Measurements from ENCODE around the gene RSRP1. TPM values are rescaled to one million over a fixed set of nuclear protein-coding genes. Genes with fewer than 3 reads are reported as not detected.

Gene RSRP1
- polyA plus RNA-seq, 1 donor (not counting 4 experiments of a cell fraction or from before 2014, with no cell fraction given) = 71.2 TPM

DNA sequence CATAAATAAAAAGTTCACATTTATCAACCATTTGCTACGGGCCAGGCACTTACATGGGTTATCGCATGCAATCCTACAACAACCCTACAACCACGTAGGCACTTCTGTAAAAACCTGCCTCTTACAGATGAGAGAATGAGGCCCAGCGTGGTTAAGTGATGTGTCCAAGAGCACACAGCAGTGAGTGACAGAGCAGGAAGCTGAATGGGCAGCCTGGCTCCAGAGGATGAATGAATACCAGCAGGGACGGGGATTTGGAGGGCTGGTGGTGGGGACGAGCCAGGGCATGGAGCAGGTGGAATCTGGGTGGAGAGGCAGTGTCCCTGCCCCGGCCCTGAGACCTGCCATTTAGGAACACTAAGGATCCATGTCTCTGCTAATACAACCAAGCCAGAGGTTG, 50.4 kb downstream of the RSRP1 start:
- no peak overlapping the region for H3K27ac ChIP-seq (ENCODE audit: control insufficient read depth, insufficient read depth, low read length)
- H4K20me1 ChIP-seq (ENCODE audit: control insufficient read depth, extremely low read depth, insufficient read depth, low read length) = no peaks in the 10 kb centered on the region
- no peak overlapping the region for H3K4me2 ChIP-seq (ENCODE audit: control insufficient read depth, extremely low read depth, insufficient read depth, low read depth, low read length)
- H3K4me3 ChIP-seq (ENCODE audit: control insufficient read depth in 2 of 3, extremely low read depth in 1 of 3, insufficient read depth in 2 of 3, low read depth in 1 of 3, low read length in 3 of 3) = no peak overlapping the region
- TF ChIP-seq, protein P1, sequence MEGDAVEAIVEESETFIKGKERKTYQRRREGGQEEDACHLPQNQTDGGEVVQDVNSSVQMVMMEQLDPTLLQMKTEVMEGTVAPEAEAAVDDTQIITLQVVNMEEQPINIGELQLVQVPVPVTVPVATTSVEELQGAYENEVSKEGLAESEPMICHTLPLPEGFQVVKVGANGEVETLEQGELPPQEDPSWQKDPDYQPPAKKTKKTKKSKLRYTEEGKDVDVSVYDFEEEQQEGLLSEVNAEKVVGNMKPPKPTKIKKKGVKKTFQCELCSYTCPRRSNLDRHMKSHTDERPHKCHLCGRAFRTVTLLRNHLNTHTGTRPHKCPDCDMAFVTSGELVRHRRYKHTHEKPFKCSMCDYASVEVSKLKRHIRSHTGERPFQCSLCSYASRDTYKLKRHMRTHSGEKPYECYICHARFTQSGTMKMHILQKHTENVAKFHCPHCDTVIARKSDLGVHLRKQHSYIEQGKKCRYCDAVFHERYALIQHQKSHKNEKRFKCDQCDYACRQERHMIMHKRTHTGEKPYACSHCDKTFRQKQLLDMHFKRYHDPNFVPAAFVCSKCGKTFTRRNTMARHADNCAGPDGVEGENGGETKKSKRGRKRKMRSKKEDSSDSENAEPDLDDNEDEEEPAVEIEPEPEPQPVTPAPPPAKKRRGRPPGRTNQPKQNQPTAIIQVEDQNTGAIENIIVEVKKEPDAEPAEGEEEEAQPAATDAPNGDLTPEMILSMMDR (optimal IDR thresholded peaks at IDR 0.05 in 1 of 3, IDR thresholded peaks at IDR 0.05 in 1 of 3, conservative IDR thresholded peaks at IDR 0.05 in 1 of 3; ENCODE audit: extremely low read depth in 1 of 3, insufficient read depth in 2 of 3, low read length in 3 of 3) = no peak
- no peak for TF ChIP-seq EZH2 (IDR thresholded peaks at IDR 0.05; ENCODE audit: low read length)
- H2AFZ ChIP-seq (ENCODE audit: control insufficient read depth, low read length) = no peak overlapping the region
- no peak for DNase-seq (ENCODE audit: low read depth, low spot score)
- H3K9me1 ChIP-seq (ENCODE audit: control insufficient read depth, extremely low read depth, insufficient read depth, low read length) = no peaks in the 10 kb centered on the region
- H3K9ac ChIP-seq (ENCODE audit: control insufficient read depth, extremely low read depth, insufficient read depth, low read length) = no peak overlapping the region
- H3K79me2 ChIP-seq (ENCODE audit: control insufficient read depth, insufficient read depth, low read length) = no peaks in the 10 kb centered on the region
- H3K27me3 ChIP-seq (ENCODE audit: control insufficient read depth, extremely low read depth, insufficient read depth, low read length) = no peaks in the 10 kb centered on the region
- H3K36me3 ChIP-seq (ENCODE audit: control insufficient read depth in 2 of 2, extremely low read depth in 1 of 2, insufficient read depth in 2 of 2, low read length in 2 of 2) = no peaks in the 10 kb centered on the region
- dilution Hi-C loops (cut with MboI; ENCODE audit: extremely low pct_ligation_motif_present, low sequenced_read_pairs) = no loop called here
- H3K9me3 ChIP-seq (ENCODE audit: control insufficient read depth, low read depth, low read length) = no peaks in the 10 kb centered on the region
- no peak for FAIRE-seq
- peaks cover 29% of the 10 kb centered on the region for H3K4me1 ChIP-seq (ENCODE audit: control insufficient read depth, extremely low read depth, insufficient read depth, low read length)

DNA sequence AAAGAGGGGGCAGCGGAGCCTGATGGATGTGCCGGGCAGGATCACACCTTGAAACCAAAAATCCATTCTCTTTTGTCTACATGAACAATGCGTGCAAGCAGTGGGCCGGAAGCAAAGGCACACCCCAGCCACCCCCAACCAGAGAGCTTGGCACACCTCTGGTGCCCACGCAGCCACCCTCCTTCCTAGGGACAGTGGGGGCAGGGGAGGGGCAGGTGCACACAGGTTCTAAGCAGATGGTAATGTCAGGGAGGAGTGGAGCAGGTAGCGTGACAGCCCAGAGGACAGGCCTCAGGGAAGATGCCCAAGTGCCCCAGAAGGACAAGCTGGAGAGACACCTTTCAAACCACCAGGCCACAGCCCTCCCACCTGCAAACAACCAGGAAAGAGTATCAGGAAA, 51.4 kb downstream of the RSRP1 start:
- no peaks in the 10 kb centered on the region for H3K79me2 ChIP-seq (ENCODE audit: control insufficient read depth, insufficient read depth, low read length)
- H2AFZ ChIP-seq (ENCODE audit: control insufficient read depth, low read length) = no peak overlapping the region
- no peak overlapping the region for H3K4me2 ChIP-seq (ENCODE audit: control insufficient read depth, extremely low read depth, insufficient read depth, low read depth, low read length)
- no peaks in the 10 kb centered on the region for H3K27me3 ChIP-seq (ENCODE audit: control insufficient read depth, extremely low read depth, insufficient read depth, low read length)
- no peaks in the 10 kb centered on the region for H3K36me3 ChIP-seq (ENCODE audit: control insufficient read depth in 2 of 2, extremely low read depth in 1 of 2, insufficient read depth in 2 of 2, low read length in 2 of 2)
- H4K20me1 ChIP-seq (ENCODE audit: control insufficient read depth, extremely low read depth, insufficient read depth, low read length) = no peaks in the 10 kb centered on the region
- H3K9ac ChIP-seq (ENCODE audit: control insufficient read depth, extremely low read depth, insufficient read depth, low read length) = no peak overlapping the region
- no peaks in the 10 kb centered on the region for H3K9me3 ChIP-seq (ENCODE audit: control insufficient read depth, low read depth, low read length)
- no peaks in the 10 kb centered on the region for H3K9me1 ChIP-seq (ENCODE audit: control insufficient read depth, extremely low read depth, insufficient read depth, low read length)
- H3K4me1 ChIP-seq (ENCODE audit: control insufficient read depth, extremely low read depth, insufficient read depth, low read length) = peaks cover 29% of the 10 kb centered on the region
- no peak overlapping the region for H3K27ac ChIP-seq (ENCODE audit: control insufficient read depth, insufficient read depth, low read length)
- H3K4me3 ChIP-seq (ENCODE audit: control insufficient read depth in 2 of 3, extremely low read depth in 1 of 3, insufficient read depth in 2 of 3, low read depth in 1 of 3, low read length in 3 of 3) = no peak overlapping the region
- DNase-seq (ENCODE audit: low read depth, low spot score) = no peak
- FAIRE-seq = no peak
- TF ChIP-seq, protein P1 (optimal IDR thresholded peaks at IDR 0.05 in 1 of 3, IDR thresholded peaks at IDR 0.05 in 1 of 3, conservative IDR thresholded peaks at IDR 0.05 in 1 of 3; ENCODE audit: extremely low read depth in 1 of 3, insufficient read depth in 2 of 3, low read length in 3 of 3) = no peak
- TF ChIP-seq EZH2 (IDR thresholded peaks at IDR 0.05; ENCODE audit: low read length) = no peak
- dilution Hi-C loops (cut with MboI; ENCODE audit: extremely low pct_ligation_motif_present, low sequenced_read_pairs) = no loop called here
